ENCODE measurements around the gene BAZ2B.

The BAZ2B gene

GRCh38 chr2:159562248-159562647 lies 54.1 kb downstream of the BAZ2B start:
- DNase-seq (ENCODE audit: insufficient read length, low spot score): no peak
- no peak for TF ChIP-seq POU2F2 (IDR thresholded peaks at IDR 0.05; ENCODE audit: low read depth, low read length)
- TF ChIP-seq SPI1 (IDR thresholded peaks at IDR 0.05; ENCODE audit: low read depth, low read length): no peak
- TF ChIP-seq POLR2A (IDR thresholded peaks at IDR 0.05; ENCODE audit: low read depth, low read length): no peak
- no peak for TF ChIP-seq POLR2AphosphoS5 (IDR thresholded peaks at IDR 0.05; ENCODE audit: low read depth, low read length)
- no peak for TF ChIP-seq TAF1 (IDR thresholded peaks at IDR 0.05; ENCODE audit: low read depth, low read length)
- FAIRE-seq: no peak

- no peak for TF ChIP-seq POLR2A (IDR thresholded peaks at IDR 0.05; ENCODE audit: low read depth, low read length)
- no peak for TF ChIP-seq POLR2AphosphoS5 (IDR thresholded peaks at IDR 0.05; ENCODE audit: low read depth, low read length)
- no peak for TF ChIP-seq POU2F2 (IDR thresholded peaks at IDR 0.05; ENCODE audit: low read depth, low read length)
- TF ChIP-seq PAX5 (IDR thresholded peaks at IDR 0.05; ENCODE audit: insufficient read depth, low read length, severe bottlenecking): no peak
- FAIRE-seq (no peak), DNase-seq (ENCODE audit: insufficient read length, low spot score) (no peak)
Measured at GRCh38 chr2:159561786-159562185, 54.6 kb downstream of the BAZ2B start.

- TF ChIP-seq POLR2AphosphoS5 (IDR thresholded peaks at IDR 0.05; ENCODE audit: low read depth, low read length) (no peak), POU2F2 (IDR thresholded peaks at IDR 0.05; ENCODE audit: low read depth, low read length) (no peak), TAF1 (IDR thresholded peaks at IDR 0.05; ENCODE audit: low read depth, low read length) (no peak), PAX5 (IDR thresholded peaks at IDR 0.05; ENCODE audit: insufficient read depth, low read length, severe bottlenecking) (no peak), POLR2A (IDR thresholded peaks at IDR 0.05; ENCODE audit: low read depth, low read length) (no peak), SPI1 (IDR thresholded peaks at IDR 0.05; ENCODE audit: low read depth, low read length) (no peak)
- FAIRE-seq (no peak), DNase-seq (ENCODE audit: insufficient read length, low spot score) (no peak)
Measured at GRCh38 chr2:159561242-159561641, 55.1 kb downstream of the BAZ2B start.

- DNase-seq (ENCODE audit: insufficient read length, low spot score) (no peak), FAIRE-seq (no peak)
- TF ChIP-seq PAX5 (IDR thresholded peaks at IDR 0.05; ENCODE audit: insufficient read depth, low read length, severe bottlenecking) (no peak), TAF1 (IDR thresholded peaks at IDR 0.05; ENCODE audit: low read depth, low read length) (no peak), SPI1 (IDR thresholded peaks at IDR 0.05; ENCODE audit: low read depth, low read length) (no peak), POLR2A (IDR thresholded peaks at IDR 0.05; ENCODE audit: low read depth, low read length) (no peak), POLR2AphosphoS5 (IDR thresholded peaks at IDR 0.05; ENCODE audit: low read depth, low read length) (no peak), POU2F2 (IDR thresholded peaks at IDR 0.05; ENCODE audit: low read depth, low read length) (no peak)
Measured at GRCh38 chr2:159559034-159559433, 57.3 kb downstream of the BAZ2B start.

- DNase-seq (ENCODE audit: insufficient read length, low spot score) (no peak), FAIRE-seq (no peak)
- TF ChIP-seq POU2F2 (IDR thresholded peaks at IDR 0.05; ENCODE audit: low read depth, low read length) (no peak), POLR2A (IDR thresholded peaks at IDR 0.05; ENCODE audit: low read depth, low read length) (no peak), SPI1 (IDR thresholded peaks at IDR 0.05; ENCODE audit: low read depth, low read length) (no peak), TAF1 (IDR thresholded peaks at IDR 0.05; ENCODE audit: low read depth, low read length) (no peak), PAX5 (IDR thresholded peaks at IDR 0.05; ENCODE audit: insufficient read depth, low read length, severe bottlenecking) (no peak), POLR2AphosphoS5 (IDR thresholded peaks at IDR 0.05; ENCODE audit: low read depth, low read length) (no peak)
Measured at GRCh38 chr2:159558479-159558878, 57.9 kb downstream of the BAZ2B start.

- no peak for TF ChIP-seq TAF1 (IDR thresholded peaks at IDR 0.05; ENCODE audit: low read depth, low read length)
- TF ChIP-seq SPI1 (IDR thresholded peaks at IDR 0.05; ENCODE audit: low read depth, low read length): no peak
- no peak for TF ChIP-seq PAX5 (IDR thresholded peaks at IDR 0.05; ENCODE audit: insufficient read depth, low read length, severe bottlenecking)
- no peak for TF ChIP-seq POU2F2 (IDR thresholded peaks at IDR 0.05; ENCODE audit: low read depth, low read length)
- no peak for TF ChIP-seq POLR2AphosphoS5 (IDR thresholded peaks at IDR 0.05; ENCODE audit: low read depth, low read length)
- TF ChIP-seq POLR2A (IDR thresholded peaks at IDR 0.05; ENCODE audit: low read depth, low read length): no peak
- DNase-seq (ENCODE audit: insufficient read length, low spot score) (no peak), FAIRE-seq (no peak)
Measured at GRCh38 chr2:159557437-159558034, 58.8 kb downstream of the BAZ2B start.

- FAIRE-seq (no peak), DNase-seq (ENCODE audit: insufficient read length, low spot score) (no peak)
- TF ChIP-seq PAX5 (IDR thresholded peaks at IDR 0.05; ENCODE audit: insufficient read depth, low read length, severe bottlenecking): no peak
- no peak for TF ChIP-seq POU2F2 (IDR thresholded peaks at IDR 0.05; ENCODE audit: low read depth, low read length)
- no peak for TF ChIP-seq POLR2A (IDR thresholded peaks at IDR 0.05; ENCODE audit: low read depth, low read length)
- TF ChIP-seq POLR2AphosphoS5 (IDR thresholded peaks at IDR 0.05; ENCODE audit: low read depth, low read length): no peak
- no peak for TF ChIP-seq SPI1 (IDR thresholded peaks at IDR 0.05; ENCODE audit: low read depth, low read length)
- no peak for TF ChIP-seq TAF1 (IDR thresholded peaks at IDR 0.05; ENCODE audit: low read depth, low read length)
Measured at GRCh38 chr2:159555651-159556392, 60.5 kb downstream of the BAZ2B start.

GRCh38 chr2:159553727-159554126 lies 62.6 kb downstream of the BAZ2B start:
- DNase-seq (ENCODE audit: insufficient read length, low spot score): no peak
- TF ChIP-seq POLR2AphosphoS5 (IDR thresholded peaks at IDR 0.05; ENCODE audit: low read depth, low read length) (no peak), PAX5 (IDR thresholded peaks at IDR 0.05; ENCODE audit: insufficient read depth, low read length, severe bottlenecking) (no peak), POU2F2 (IDR thresholded peaks at IDR 0.05; ENCODE audit: low read depth, low read length) (no peak), SPI1 (IDR thresholded peaks at IDR 0.05; ENCODE audit: low read depth, low read length) (no peak), POLR2A (IDR thresholded peaks at IDR 0.05; ENCODE audit: low read depth, low read length) (no peak), TAF1 (IDR thresholded peaks at IDR 0.05; ENCODE audit: low read depth, low read length) (no peak)
- FAIRE-seq: no peak

GRCh38 chr2:159551806-159552205 lies 64.5 kb downstream of the BAZ2B start:
- FAIRE-seq (no peak), DNase-seq (ENCODE audit: insufficient read length, low spot score) (no peak)
- TF ChIP-seq TAF1 (IDR thresholded peaks at IDR 0.05; ENCODE audit: low read depth, low read length): no peak
- TF ChIP-seq PAX5 (IDR thresholded peaks at IDR 0.05; ENCODE audit: insufficient read depth, low read length, severe bottlenecking): no peak
- TF ChIP-seq POLR2AphosphoS5 (IDR thresholded peaks at IDR 0.05; ENCODE audit: low read depth, low read length): no peak
- TF ChIP-seq SPI1 (IDR thresholded peaks at IDR 0.05; ENCODE audit: low read depth, low read length): no peak
- no peak for TF ChIP-seq POLR2A (IDR thresholded peaks at IDR 0.05; ENCODE audit: low read depth, low read length)
- TF ChIP-seq POU2F2 (IDR thresholded peaks at IDR 0.05; ENCODE audit: low read depth, low read length): no peak
